Inflammatory macrophage (primary cell): ENCODE measurements around the gene GRM2.
"Not testable (repeated sequence)": the region's sequence is repeated elsewhere in the genome, so short reads cannot be mapped to it uniquely, and the experiment has no call there.

ENCODE experiments used
- DNase-seq, 2 donors: peaks; one replicate each; pipeline ENCODE4 v3.0.0-alpha.2; 2020 to 2022

GRM2 gene

DNA sequence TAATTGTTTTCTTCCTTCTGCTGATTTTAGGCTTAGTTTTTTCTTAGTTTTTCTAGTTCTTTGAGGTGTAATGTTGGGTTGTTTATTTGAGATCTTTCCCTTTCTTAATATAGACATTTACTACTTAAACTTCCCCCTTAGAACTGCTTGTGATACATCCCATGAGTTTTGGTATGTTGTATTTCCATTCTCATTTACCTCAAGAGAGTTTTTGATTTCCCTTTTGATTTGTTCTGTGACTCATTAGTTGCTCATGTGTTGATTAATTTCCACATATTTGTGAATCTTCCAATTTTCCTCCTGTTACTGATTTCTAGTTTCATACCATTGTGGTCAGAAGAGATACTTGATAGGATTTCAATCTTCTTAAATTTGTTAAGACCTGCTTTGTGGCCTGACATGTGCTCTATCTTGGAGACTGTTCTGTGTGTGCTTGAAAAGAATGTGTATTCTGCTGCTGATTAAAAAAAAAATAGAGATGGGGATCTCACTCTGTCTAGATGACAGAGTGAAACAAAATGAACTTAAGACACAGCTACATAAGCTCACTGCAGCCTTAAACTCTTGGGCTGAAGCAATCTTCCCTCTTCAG is 22.3 kb downstream of the GRM2 start:
- DNase-seq = no peak

DNA sequence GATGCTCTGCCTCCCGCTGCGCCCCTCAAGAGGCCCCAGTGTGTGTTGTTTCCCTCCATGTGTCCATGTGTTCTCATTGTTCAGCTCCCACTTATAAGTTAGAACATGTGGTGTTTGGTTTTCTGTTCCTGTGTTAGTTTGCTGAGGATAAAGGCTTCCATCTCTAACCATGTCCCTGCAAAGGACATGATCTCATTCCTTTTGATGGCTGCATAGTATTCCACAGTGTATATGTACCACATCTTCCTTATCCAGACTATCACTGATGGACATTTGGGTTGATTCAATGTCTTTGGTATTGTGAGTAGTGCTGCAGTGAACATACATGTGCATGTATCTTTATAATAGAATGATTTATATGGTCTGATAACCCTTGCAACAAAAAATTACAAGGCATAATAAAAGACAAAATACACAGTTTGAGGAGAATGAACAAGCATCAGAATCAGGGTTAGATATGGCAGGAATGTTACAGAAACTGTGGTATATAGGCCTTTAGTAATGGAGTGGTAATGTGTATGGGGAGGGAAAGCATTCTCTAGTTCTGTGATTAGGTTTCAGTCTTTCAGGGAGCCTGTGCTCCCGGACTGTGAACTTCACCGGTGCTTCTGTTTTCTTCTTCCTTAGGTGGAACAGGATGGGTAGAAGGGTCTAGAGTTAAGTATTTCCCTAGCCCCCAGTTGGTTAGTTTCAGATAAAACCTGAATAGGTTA is 27.1 kb downstream of the GRM2 start:
- DNase-seq = no peak

DNA sequence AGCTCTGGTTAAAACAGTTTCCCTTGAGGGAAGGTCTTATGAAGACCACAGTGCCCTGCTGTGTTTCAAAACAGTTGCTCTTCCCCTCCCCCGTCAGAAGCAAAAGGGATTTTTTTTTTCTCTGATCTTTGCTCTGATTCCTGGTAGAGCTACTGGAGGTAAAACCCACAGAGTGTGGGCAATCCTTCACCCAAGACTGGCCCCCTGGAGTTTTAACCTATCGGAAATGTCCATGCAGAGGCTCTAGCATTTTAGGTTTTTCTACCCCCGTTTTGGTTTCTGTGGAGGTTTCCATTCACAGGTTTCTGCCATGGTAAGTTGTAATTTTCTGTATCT is 27.7 kb downstream of the GRM2 start:
- no peak for DNase-seq

DNA sequence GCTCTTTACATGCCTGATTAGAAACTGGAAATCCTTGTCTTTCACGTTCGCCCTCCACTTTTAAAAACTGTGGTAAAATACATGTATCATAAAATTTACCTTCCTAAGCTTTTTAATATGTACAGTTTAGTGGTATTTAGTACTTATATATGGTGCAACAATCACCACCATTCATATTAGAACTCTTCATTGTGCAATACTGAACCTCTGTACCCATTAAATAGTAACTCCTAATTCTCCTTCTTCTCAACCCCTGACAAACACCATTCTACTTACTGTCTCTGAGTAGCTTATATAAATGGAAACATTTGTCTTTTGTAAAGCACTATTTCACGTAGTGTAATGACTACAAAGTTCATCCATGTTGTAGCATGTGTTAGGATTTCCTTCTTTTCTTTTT is 28.2 kb downstream of the GRM2 start:
- no peak for DNase-seq

DNA sequence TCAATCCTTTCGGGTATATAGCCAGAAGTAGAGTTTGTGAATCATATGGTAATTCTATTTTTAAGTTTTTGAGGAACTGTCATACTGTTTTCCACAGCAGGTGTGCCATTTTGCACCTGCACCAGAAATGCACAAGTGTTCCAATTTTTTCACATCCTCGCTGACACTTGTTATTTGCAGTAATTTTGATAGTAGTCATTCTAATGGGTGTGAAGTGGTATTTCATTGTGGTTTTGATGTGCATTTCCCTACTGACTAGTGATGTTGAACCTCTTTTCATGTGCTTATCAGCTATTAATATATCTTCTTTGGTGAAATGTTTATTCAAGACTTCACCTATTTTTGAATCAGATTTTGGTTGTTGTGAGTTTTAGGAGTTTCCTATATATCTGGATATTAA is 29.1 kb downstream of the GRM2 start:
- DNase-seq = no peak

DNA sequence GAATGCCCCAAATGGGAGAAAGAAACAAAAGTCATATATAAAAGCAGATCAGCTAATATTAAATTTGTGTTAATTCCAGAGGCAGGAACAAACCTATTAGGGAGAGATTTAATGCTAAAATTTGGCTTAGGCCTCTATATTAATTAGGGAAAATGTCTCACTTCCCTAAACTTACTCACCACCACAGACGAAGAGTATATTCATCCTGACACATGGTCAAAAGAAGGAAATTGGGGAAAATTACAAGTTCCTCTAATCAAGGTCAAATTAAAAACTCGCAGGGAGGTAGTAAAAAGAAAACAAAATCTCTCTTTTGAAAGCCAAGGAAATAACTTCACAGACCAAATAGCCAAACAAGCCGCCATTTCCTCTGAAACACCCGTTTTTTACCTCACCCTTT is 32.2 kb downstream of the GRM2 start:
- DNase-seq = peak; percentile 39 to 53

DNA sequence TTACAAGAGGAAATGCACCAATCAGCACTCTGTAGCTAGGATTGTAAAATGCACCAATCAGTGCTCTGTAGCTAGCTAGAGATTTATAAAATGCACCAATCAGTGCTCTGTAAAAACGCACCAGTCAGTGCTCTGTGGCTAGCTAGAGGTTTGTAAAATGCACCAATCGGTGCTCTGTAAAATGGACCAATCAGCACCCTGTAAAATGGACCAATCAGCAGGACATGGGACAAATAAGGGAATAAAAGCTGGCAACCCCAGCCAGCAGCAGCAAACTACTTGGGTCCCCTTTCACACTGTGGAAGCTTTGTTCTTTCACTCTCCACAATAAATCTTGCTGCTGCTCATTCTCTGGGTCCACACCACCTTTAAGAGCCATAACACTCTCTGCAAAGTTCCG is 35.5 kb downstream of the GRM2 start:
- DNase-seq = not testable (repeated sequence)

DNA sequence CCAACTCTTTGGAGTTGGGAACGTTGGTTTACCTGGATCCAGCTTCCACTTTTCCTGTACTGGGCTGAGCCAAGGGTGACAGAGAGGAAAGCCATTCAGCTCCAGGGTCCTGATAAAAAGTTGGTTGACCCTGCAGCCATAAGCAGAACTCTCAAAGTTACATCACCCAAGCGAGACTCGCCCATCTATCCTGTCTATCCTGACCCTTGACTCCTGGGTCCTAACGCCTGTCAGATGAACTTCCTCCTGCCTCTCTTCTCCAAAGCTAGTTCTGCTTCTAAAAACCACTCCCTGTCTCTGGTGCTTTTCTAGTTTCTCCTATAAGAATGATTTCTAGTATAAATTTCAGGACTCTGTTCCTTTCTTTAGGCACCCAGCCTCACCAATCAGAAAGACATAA is 36.1 kb downstream of the GRM2 start:
- peak; percentile 81 to 82 for DNase-seq

DNA sequence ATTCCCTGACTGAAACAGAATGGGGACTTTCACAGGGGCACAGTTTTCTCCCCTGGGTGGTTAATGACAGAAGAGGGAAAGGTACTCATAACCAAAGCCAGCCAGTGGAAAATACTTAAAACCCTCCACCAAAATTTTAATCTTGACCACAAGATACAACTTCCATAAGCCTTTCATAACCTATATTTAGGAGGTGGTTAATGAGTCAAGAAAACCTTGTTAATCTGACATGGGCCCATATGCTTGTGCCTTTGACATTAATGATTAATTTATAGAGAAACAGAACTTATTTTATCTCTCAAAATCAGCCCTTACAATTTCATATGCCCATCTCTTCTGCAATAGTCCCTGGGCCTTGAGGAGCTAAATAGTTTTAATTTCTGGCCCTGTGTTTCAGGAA is 41.0 kb downstream of the GRM2 start:
- no peak for DNase-seq

DNA sequence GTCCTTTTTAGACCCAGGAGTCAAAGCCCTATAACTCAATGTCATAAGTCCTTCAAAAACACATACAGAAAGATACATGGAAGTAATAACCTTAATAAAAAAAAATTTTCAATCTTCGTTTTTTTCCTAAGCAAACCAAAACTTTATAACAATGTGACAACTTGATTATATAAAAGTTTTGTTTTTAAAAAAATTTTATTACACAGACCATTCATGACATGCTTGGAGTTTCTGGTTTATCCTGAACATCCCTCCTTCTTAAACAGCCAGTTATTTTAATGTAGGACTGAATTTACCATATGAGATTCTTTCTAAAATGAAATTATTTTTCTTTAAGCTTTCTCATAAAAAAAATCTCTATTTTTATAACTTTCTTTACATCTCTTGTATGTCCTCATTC is 41.5 kb downstream of the GRM2 start:
- DNase-seq = no peak

DNA sequence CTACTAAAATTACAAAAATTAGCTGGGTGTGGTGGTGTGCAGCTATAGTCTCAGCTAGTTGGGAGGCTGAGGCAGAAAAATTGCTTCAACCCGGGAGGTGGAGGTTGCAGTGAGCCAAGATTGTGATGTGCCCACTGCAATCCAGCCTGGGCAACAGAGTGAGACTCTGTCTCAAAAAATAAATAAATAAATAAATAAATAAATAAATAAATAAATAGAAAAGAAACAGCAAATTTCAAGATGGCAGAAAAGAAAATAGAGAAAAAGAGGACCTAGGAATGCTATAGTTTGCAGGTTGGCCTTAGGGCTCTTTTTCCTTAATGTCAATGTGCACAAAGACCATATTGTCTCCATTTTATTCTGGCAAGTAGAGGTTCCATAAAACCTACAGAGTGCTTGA is 44.0 kb downstream of the GRM2 start:
- DNase-seq = no peak

DNA sequence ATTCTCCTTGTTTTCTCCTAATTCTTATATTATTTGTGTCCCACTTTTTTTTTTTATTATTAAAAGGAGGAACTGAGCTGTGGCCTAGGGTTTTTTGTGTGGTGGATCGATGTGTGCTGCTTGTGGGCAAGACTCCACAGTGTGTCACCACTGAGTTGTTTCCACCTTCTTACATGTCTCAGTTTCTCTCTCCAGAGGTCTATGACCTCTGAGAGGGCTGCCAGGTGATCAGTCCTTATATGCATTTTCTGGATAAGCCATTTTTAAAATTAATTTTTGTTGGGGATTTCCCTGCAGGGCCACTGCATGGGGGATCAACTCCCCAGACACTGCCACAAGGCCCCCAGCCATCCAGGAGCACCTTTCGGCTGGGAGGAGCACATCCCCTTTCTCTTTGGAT is 44.4 kb downstream of the GRM2 start:
- DNase-seq = no peak

DNA sequence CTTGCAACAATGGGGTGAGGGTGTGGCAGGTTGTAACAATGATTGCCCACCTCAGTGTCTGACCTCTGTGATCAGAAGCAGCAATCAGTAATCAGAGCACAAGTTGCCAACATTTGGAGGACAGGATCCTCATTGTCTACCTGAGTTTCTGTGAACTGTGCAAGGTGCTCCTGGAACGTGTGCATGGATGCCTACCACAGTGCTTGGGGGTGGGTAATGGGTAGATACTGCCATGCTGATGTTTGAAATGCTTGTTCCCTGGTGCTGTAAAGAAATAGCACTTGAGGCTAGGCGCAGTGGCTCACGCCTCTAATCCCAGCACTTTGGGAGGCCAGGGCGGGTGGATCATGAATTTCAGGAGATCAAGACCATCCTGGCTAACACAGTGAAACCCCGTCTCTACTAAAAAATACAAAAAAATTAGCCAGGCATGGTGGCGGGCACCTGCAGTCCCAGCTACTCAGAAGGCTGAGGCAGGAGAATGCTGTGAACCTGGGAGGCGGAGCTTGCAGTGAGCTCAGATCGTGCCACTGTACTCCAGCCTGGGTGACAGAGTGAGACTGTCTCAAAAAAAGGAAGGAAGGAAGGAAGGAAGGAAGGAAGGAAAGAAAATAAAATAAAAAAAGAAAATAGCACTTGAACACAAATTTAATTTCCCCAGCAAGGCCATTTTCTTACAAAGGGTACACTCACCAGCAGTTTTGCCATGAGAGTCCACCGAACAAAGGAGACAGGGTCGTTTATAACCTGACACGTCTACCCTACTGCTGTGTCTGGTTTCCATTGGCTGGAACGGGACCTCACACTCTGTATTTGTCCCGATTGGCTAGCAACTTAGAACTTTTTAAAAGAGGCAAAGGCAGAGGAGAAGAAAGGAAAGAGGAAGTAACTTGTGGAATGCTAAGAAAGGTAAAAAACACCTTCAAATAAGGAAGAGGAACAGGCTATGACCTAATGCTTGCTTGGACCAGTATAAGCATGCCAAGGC is 47.2 kb downstream of the GRM2 start:
- DNase-seq = not testable (repeated sequence)

DNA sequence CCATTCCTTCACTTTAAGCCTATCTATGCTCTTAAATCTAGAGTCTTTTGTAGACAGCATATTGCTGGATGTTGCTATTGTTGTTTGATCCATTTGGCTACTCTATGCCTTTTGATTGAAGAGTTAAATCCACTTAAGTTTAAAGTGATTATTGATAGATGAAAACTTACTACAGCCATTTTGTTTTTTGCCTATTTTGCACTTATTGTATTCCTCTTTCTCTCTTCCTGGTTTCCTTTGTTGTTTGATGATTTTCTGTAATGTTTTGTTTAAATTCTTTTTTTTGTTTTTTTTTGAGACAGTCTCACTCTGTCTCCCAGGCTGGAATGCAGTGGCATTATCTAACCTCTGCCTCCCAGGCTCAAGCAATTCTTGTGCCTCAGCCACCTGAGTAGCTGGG is 52.3 kb downstream of the GRM2 start:
- DNase-seq = no peak
